OCI-LY3 (cell line): ENCODE results near the gene BICC1.

Source experiments
- H2AFZ ChIP-seq: fragments of 200-600, 300-600 bp; shearing (Covaris generic); 2 replicates; pipeline ENCODE4 v1.6.0; 2014; ENCODE audit warnings: antibody characterized with exemption, low read depth, low read length
- H3K27ac ChIP-seq: fragments of 200-600, 300-600 bp; sonication (generic); 2 replicates; pipeline ENCODE4 v1.5.1; 2014; ENCODE audit warnings: mild to moderate bottlenecking, low read length, moderate library complexity, mixed read lengths
- H3K27me3 ChIP-seq: fragments of 200-600, 300-600 bp; sonication (generic); 2 replicates; pipeline ENCODE4 v1.6.1; 2014; ENCODE audit warnings: low read depth, low read length, mixed read lengths
- H3K36me3 ChIP-seq: fragments of 200-600, 300-600 bp; sonication (generic); replicated peaks from 2 replicates; pipeline ENCODE3; 2014; ENCODE audit warnings: low read depth, low read length, mixed read lengths
- H3K4me1 ChIP-seq: fragments of 300-600, 200-600 bp; sonication (generic); 2 replicates; pipeline ENCODE4 v1.6.1; 2014; ENCODE audit warnings: low read length, mixed read lengths
- H3K4me2 ChIP-seq: fragments of 200-600, 300-600 bp; sonication (generic); 2 replicates; pipeline ENCODE4 v1.6.1; 2014; ENCODE audit warnings: low read length, mixed read lengths
- H3K4me3 ChIP-seq: fragments of 300-600, 200-600 bp; sonication (generic); 2 replicates; pipeline ENCODE4 v1.5.1; 2014; ENCODE audit warnings: antibody characterized with exemption, mild to moderate bottlenecking, low read length, moderate library complexity
- H3K79me2 ChIP-seq: fragments of 300-600, 200-600 bp; shearing (Covaris generic); 2 replicates; pipeline ENCODE4 v1.6.1; 2014; ENCODE audit warnings: mild to moderate bottlenecking, low read length, mixed read lengths
- H3K9ac ChIP-seq: fragments of 300-600, 200-600 bp; shearing (Covaris generic); 2 replicates; pipeline ENCODE4 v1.6.0; 2014; ENCODE audit warnings: mild to moderate bottlenecking, low read length, moderate library complexity
- H3K9me3 ChIP-seq: fragments of 200-600, 300-600 bp; shearing (Covaris generic); 2 replicates; pipeline ENCODE4 v1.6.1; 2014; ENCODE audit warnings: low read length, mixed read lengths; ENCODE audit not compliant: insufficient read depth
- H4K20me1 ChIP-seq: fragments of 200-600, 300-600 bp; sonication (generic); 2 replicates; pipeline ENCODE4 v1.6.1; 2016; ENCODE audit warnings: low read length, mixed read lengths; ENCODE audit not compliant: insufficient read depth
- EZH2phosphoT487 ChIP-seq: fragments of 200-600 bp; shearing (Covaris generic); IDR thresholded peaks from 2 replicates; pipeline ENCODE4 v1.6.1; 2018; ENCODE audit warnings: antibody characterized with exemption, mixed run types, low read depth
- TF ChIP-seq, protein P1 (sequence below): fragments of 200-600, 300-600 bp; sonication (generic); IDR thresholded peaks from 2 replicates; pipeline ENCODE4 v1.5.1; 2014; ENCODE audit warnings: antibody characterized with exemption, low read length, low read depth

BICC1 gene

DNA sequence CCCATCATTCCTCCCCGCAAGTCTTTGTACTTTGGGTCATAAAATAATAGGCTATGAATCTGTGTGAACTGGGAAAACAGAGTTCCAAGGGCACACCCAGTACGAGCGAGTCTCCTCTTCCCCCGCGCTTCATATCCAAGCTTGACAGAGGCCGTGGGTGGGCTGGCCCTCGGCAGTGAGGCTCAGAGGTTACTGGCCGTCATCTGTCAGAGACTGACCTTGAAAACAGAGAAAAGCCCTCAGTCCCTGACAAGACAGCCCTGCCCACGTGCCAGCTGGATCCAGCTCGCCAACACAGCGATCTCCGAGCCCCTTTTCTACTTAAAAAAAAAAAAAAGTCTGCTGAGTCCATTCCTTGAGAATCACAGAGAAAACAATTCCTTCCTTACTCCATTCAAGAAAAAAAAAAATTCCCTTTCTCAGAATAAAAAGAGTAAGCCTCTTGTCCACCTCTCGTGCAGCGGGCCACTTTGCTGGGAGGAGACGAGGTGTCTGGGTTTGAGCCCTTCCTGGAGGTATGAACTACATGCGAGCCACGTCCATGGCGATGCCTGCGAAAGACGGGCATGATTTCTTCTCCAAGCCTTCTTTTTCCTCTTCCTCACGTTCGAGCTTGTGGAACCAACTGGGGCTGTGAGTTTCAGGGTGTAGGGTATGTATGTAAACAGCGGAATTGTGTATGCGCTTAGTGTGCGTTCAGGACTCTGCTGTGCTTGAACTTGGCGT, 744 bp upstream of the BICC1 start:
- Histone ChIP-seq H3K4me3 (no peak overlapping the region), H3K9ac (no peak overlapping the region), H3K79me2 (no peaks in the 10 kb centered on the region), H3K27me3 (no peaks in the 10 kb centered on the region), H4K20me1 (no peaks in the 10 kb centered on the region), H3K36me3 (no peaks in the 10 kb centered on the region), H3K9me3 (no peaks in the 10 kb centered on the region), H2AFZ (no peak overlapping the region), H3K4me1 (no peaks in the 10 kb centered on the region), H3K27ac (no peak overlapping the region), H3K4me2 (no peak overlapping the region)
- TF ChIP-seq, protein P1, sequence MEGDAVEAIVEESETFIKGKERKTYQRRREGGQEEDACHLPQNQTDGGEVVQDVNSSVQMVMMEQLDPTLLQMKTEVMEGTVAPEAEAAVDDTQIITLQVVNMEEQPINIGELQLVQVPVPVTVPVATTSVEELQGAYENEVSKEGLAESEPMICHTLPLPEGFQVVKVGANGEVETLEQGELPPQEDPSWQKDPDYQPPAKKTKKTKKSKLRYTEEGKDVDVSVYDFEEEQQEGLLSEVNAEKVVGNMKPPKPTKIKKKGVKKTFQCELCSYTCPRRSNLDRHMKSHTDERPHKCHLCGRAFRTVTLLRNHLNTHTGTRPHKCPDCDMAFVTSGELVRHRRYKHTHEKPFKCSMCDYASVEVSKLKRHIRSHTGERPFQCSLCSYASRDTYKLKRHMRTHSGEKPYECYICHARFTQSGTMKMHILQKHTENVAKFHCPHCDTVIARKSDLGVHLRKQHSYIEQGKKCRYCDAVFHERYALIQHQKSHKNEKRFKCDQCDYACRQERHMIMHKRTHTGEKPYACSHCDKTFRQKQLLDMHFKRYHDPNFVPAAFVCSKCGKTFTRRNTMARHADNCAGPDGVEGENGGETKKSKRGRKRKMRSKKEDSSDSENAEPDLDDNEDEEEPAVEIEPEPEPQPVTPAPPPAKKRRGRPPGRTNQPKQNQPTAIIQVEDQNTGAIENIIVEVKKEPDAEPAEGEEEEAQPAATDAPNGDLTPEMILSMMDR = no peak
- TF ChIP-seq EZH2phosphoT487 = no peak

DNA sequence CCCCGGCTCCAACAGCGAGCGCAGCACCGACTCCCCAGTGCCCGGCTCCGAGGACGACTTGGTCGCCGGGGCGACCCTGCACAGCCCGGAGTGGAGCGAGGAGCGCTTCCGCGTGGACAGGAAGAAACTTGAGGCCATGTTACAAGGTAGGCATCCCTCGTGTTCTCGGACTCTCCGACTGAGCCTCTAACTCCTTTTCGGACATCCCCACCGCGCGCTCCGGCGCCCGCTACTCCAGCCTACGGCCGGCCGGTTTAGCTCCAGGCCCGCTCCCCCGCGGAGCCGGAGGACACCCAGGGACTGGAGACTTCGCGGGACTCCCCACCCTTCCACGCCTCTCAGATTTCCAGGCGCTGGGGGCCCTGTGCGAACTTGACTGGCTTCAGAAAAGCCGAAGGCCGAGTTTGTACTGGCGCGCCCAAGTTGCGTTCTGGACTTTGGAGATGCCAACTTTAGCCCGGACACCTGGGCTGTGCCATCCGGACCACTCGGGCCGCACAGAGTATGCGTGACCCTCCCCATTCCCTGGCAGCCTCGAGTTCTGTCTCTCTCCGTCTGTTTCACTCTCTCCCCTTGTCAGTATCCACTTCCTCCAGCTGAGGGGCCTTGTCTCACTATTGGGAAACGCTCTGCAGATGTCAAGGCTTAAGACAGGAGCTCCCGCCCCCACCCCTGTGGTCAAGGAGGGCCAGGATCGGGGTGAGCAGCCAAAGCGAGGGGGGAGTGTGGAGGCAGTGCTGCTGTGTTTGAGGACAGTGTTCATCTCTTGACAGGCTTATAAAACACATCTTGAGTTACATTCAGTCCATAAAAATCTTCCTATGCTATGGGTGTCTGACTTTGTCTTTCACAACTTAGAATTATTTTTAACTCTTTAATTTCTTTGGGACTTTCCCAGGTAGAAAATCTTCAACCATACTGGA, 777 bp downstream of the BICC1 start:
- Histone ChIP-seq H3K79me2 (no peaks in the 10 kb centered on the region), H3K4me2 (no peak overlapping the region), H3K4me3 (no peak overlapping the region), H3K27me3 (no peaks in the 10 kb centered on the region), H3K27ac (no peak overlapping the region), H3K9ac (no peak overlapping the region), H3K36me3 (no peaks in the 10 kb centered on the region), H4K20me1 (no peaks in the 10 kb centered on the region), H2AFZ (no peak overlapping the region), H3K4me1 (no peaks in the 10 kb centered on the region; the same call in 1 of the 2 replicates), H3K9me3 (no peaks in the 10 kb centered on the region)
- TF ChIP-seq, protein P1 = no peak
- no peak for TF ChIP-seq EZH2phosphoT487

DNA sequence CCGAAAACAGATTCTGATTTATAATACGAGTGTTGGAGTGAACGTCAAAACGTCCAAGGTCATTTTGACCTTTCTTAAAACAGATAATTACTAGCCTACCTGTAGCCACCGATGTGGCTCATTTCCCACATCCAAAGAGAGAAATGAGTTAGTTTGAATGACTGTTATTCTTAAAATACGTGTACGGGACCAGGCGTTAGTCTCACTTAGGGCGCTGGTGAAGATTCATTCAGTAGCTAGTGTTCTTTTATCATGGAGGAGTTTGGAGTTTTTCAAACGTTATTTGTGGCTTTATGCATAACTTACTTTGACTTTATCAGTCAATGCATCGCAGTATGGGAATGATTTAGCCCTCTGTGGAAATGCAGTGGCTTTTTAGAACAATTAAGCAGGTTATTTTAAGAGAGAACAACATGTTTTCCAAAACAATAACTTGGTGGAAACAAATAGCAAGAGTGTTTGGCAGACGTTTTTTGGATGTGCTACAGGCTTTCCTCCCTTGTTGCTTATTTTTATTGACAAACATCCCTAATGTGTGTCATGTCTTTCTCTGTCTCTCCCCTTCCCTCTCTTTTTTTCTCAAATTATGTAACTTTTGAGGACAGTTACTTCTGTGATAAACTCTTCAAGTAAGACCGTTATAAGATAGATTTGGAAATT, 1.6 kb downstream of the BICC1 start:
- H3K79me2 ChIP-seq = no peaks in the 10 kb centered on the region
- H3K9ac ChIP-seq = no peak overlapping the region
- H3K36me3 ChIP-seq = no peaks in the 10 kb centered on the region

More for the DNA sequence above, 1.6 kb downstream of the BICC1 start:
- no peak overlapping the region for H3K27ac ChIP-seq
- no peak for TF ChIP-seq EZH2phosphoT487
- TF ChIP-seq, protein P1 = no peak
- H3K27me3 ChIP-seq = no peaks in the 10 kb centered on the region
- no peak overlapping the region for H2AFZ ChIP-seq
- no peaks in the 10 kb centered on the region; the same call in 1 of the 2 replicates for H3K4me1 ChIP-seq
- H3K4me3 ChIP-seq = no peak overlapping the region
- no peaks in the 10 kb centered on the region for H3K9me3 ChIP-seq
- no peak overlapping the region for H3K4me2 ChIP-seq
- H4K20me1 ChIP-seq = no peaks in the 10 kb centered on the region
